H1 (cell line): ENCODE measurements around the gene PRR7. TPM values are rescaled to one million over a fixed set of nuclear protein-coding genes. Genes with fewer than 3 reads are reported as not detected.

ENCODE experiments used
- CTCF ChIA-PET: fragments of 300-600 bp; sonication (Branson Sonifier 250); formaldehyde crosslinking; loops from one replicate; lab custom pipeline; 2021; ENCODE audit not compliant: partially characterized antibody; lab: Charles Lee
- POLR2A ChIA-PET: fragments of 300-600 bp; sonication (Branson Sonifier 250); formaldehyde crosslinking; loops from one replicate; lab custom pipeline; 2021; ENCODE audit warnings: inconsistent platforms; ENCODE audit not compliant: partially characterized antibody; lab: Charles Lee
- DNase-seq, 2 experiments: peaks; one replicate each; pipeline versions ENCODE4 v3.0.0 to v3.0.0-alpha.2; 2010 to 2022; ENCODE audit warnings: low spot score in 2 of 2, low read depth in 1 of 2, mixed read lengths in 1 of 2
- FAIRE-seq: peaks from 2 replicates; lab custom pipeline; 2011; peaks lifted over from hg19 to GRCh38; lab: Jason Lieb, UNC
- H2AFZ ChIP-seq: 2 replicates; pipeline ENCODE4 v1.8.1; 2012; ENCODE audit warnings: low read length, inconsistent platforms
- H2AK5ac ChIP-seq: 2 replicates; pipeline ENCODE4 v1.6.1; 2013; ENCODE audit warnings: low read depth, low read length
- H2BK120ac ChIP-seq: replicated peaks from 2 replicates; pipeline ENCODE3; 2013; ENCODE audit warnings: low read depth, low read length, inconsistent platforms
- H2BK12ac ChIP-seq: 2 replicates; pipeline ENCODE4 v1.6.1; 2013; ENCODE audit warnings: low read depth, low read length
- H2BK15ac ChIP-seq: 2 replicates; pipeline ENCODE4 v1.6.1; 2013; ENCODE audit warnings: low read length
- H2BK20ac ChIP-seq: 2 replicates; pipeline ENCODE4 v1.6.1; 2013; ENCODE audit warnings: low read length
- H2BK5ac ChIP-seq: 2 replicates; pipeline ENCODE4 v1.6.1; 2013; ENCODE audit warnings: low read depth, low read length
- H3K14ac ChIP-seq: 2 replicates; pipeline ENCODE4 v1.6.1; 2013; ENCODE audit warnings: inconsistent platforms; ENCODE audit not compliant: insufficient read length
- H3K18ac ChIP-seq: 2 replicates; pipeline ENCODE4 v1.6.1; 2013; ENCODE audit warnings: low read length; ENCODE audit errors: extremely low read depth
- H3K23ac ChIP-seq: 2 replicates; pipeline ENCODE4 v1.6.1; 2013; ENCODE audit warnings: inconsistent platforms; ENCODE audit not compliant: insufficient read length
- H3K23me2 ChIP-seq: 2 replicates; pipeline ENCODE4 v1.6.1; 2013; ENCODE audit warnings: low read depth, low read length
- H3K27ac ChIP-seq: 2 replicates; pipeline ENCODE4 v1.6.1; 2011; ENCODE audit warnings: low read depth, low read length, inconsistent platforms
- H3K27me3 ChIP-seq, 4 experiments: replicated peaks in 1 of 4; 1 replicate in 1 of 4; 2 replicates in 3 of 4; pipeline versions ENCODE4 v1.6.1 to v1.8.1; 2011 to 2013; ENCODE audit warnings: low read length in 3 of 4, mild to moderate bottlenecking in 3 of 4, inconsistent platforms in 2 of 4, mixed read lengths in 2 of 4, moderate library complexity in 1 of 4; ENCODE audit not compliant: control insufficient read depth in 3 of 4, insufficient read depth in 3 of 4; ENCODE audit errors: extremely low read depth in 1 of 4
- H3K36me3 ChIP-seq, 4 experiments: 2 replicates each; pipeline versions ENCODE4 v1.6.1 to v1.8.1; 2011 to 2013; ENCODE audit warnings: mild to moderate bottlenecking in 4 of 4, low read length in 3 of 4, moderate library complexity in 2 of 4, control low read depth in 1 of 4, inconsistent platforms in 1 of 4; ENCODE audit not compliant: insufficient read depth in 4 of 4, control insufficient read depth in 2 of 4
- H3K4ac ChIP-seq: replicated peaks from 2 replicates; pipeline ENCODE3; 2013; ENCODE audit warnings: low read length, low read depth, mixed read lengths, inconsistent platforms; ENCODE audit not compliant: insufficient read length
- H3K4me1 ChIP-seq, 4 experiments: replicated peaks in 1 of 4; 1 replicate in 1 of 4; 2 replicates in 3 of 4; pipeline versions ENCODE4 v1.6.1 to v1.8.1; 2011 to 2013; ENCODE audit warnings: low read length in 3 of 4, inconsistent platforms in 2 of 4, mixed read lengths in 1 of 4; ENCODE audit not compliant: insufficient read depth in 4 of 4, control insufficient read depth in 3 of 4
- H3K4me2 ChIP-seq, 2 experiments: 2 replicates each; pipeline versions ENCODE4 v1.6.1 to v1.8.1; 2011 to 2013; ENCODE audit warnings: low read depth in 2 of 2, low read length in 2 of 2, control low read depth in 1 of 2, inconsistent platforms in 1 of 2, mild to moderate bottlenecking in 1 of 2; ENCODE audit not compliant: insufficient read depth in 1 of 2
- H3K4me3 ChIP-seq, 4 experiments: fragments of 200-600, 300-600 bp in 1 of 4; sonication (generic), shearing (Covaris generic), sonication (Bioruptor Twin) in 1 of 4; 2 replicates each; pipeline versions ENCODE4 v1.5.1 to v1.8.1; 2011 to 2016; ENCODE audit warnings: low read length in 4 of 4, low read depth in 3 of 4, control low read depth in 2 of 4, inconsistent platforms in 2 of 4, mild to moderate bottlenecking in 2 of 4, mixed read lengths in 1 of 4, moderate library complexity in 1 of 4; ENCODE audit not compliant: insufficient read depth in 2 of 4; ENCODE audit errors: extremely low read depth in 1 of 4
- H3K56ac ChIP-seq: replicated peaks from 2 replicates; pipeline ENCODE3; 2013; ENCODE audit warnings: low read depth, mild to moderate bottlenecking, mixed read lengths, low read length, inconsistent platforms; ENCODE audit not compliant: insufficient read length
- H3K79me1 ChIP-seq: 2 replicates; pipeline ENCODE4 v1.6.1; 2013; ENCODE audit warnings: low read depth, low read length, control low read depth
- H3K79me2 ChIP-seq, 2 experiments: 2 replicates each; pipeline versions ENCODE4 v1.6.1 to v1.8.1; 2012 to 2013; ENCODE audit warnings: low read length in 2 of 2, mild to moderate bottlenecking in 2 of 2, inconsistent platforms in 1 of 2; ENCODE audit not compliant: insufficient read depth in 2 of 2, control insufficient read depth in 1 of 2
- H3K9ac ChIP-seq, 4 experiments: replicated peaks in 1 of 4; 1 replicate in 1 of 4; 2 replicates in 3 of 4; pipeline versions ENCODE4 v1.6.1 to v1.8.1; 2011 to 2013; ENCODE audit warnings: low read depth in 3 of 4, low read length in 3 of 4, control low read depth in 2 of 4, mild to moderate bottlenecking in 2 of 4, moderate library complexity in 2 of 4, inconsistent platforms in 1 of 4; ENCODE audit errors: extremely low read depth in 1 of 4
- H3K9me3 ChIP-seq, 2 experiments: 2 replicates each; pipeline versions ENCODE4 v1.6.1 to v1.8.1; 2012 to 2013; ENCODE audit warnings: mild to moderate bottlenecking in 2 of 2, moderate library complexity in 2 of 2, control low read depth in 1 of 2, inconsistent platforms in 1 of 2, low read depth in 1 of 2, low read length in 1 of 2, mixed read lengths in 1 of 2; ENCODE audit not compliant: insufficient read depth in 2 of 2
- H4K20me1 ChIP-seq, 2 experiments: replicated peaks in 1 of 2; 2 replicates each; pipeline versions ENCODE3 to v1.8.1; 2011 to 2013; ENCODE audit warnings: inconsistent platforms in 2 of 2, low read length in 2 of 2, mild to moderate bottlenecking in 1 of 2; ENCODE audit not compliant: insufficient read depth in 2 of 2, control insufficient read depth in 1 of 2
- H4K5ac ChIP-seq: 2 replicates; pipeline ENCODE4 v1.6.1; 2013; ENCODE audit warnings: low read length, low read depth, mixed read lengths, inconsistent platforms; ENCODE audit not compliant: insufficient read length
- H4K8ac ChIP-seq: 2 replicates; pipeline ENCODE4 v1.8.0; 2013; ENCODE audit warnings: mild to moderate bottlenecking, moderate library complexity, low read length, inconsistent platforms; ENCODE audit not compliant: insufficient read depth; ENCODE audit errors: extremely low read depth
- H4K91ac ChIP-seq: replicated peaks from 2 replicates; pipeline ENCODE3; 2013; ENCODE audit warnings: low read length, mixed read lengths, inconsistent platforms; ENCODE audit not compliant: insufficient read length
- CHD2 ChIP-seq: IDR thresholded peaks from 2 replicates; pipeline ENCODE4 v1.6.1; 2012; ENCODE audit warnings: low read length, improper control_type of control experiment
- CREB1 ChIP-seq: IDR thresholded peaks from 2 replicates; pipeline ENCODE4 v1.6.1; 2012; ENCODE audit warnings: inconsistent platforms
- GTF2F1 ChIP-seq: IDR thresholded peaks from 2 replicates; pipeline ENCODE4 v1.6.1; 2012; ENCODE audit warnings: low read depth, low read length, improper control_type of control experiment, borderline replicate concordance
- JUND ChIP-seq: IDR thresholded peaks from 2 replicates; pipeline ENCODE4 v1.6.1; 2011; ENCODE audit warnings: mild to moderate bottlenecking, improper control_type of control experiment, low read length
- KDM1A ChIP-seq: fragments of 200-600, 300-600 bp; sonication (generic); IDR thresholded peaks from 2 replicates; pipeline ENCODE4 v1.7.1; 2016; ENCODE audit warnings: mild to moderate bottlenecking, low read length, borderline replicate concordance
- KDM5A ChIP-seq: fragments of 200-600 bp; IDR thresholded peaks from 2 replicates; pipeline ENCODE4 v1.7.1; 2012; ENCODE audit warnings: mild to moderate bottlenecking, low read length, inconsistent platforms, mixed read lengths
- MAFK ChIP-seq: IDR thresholded peaks from 2 replicates; pipeline ENCODE4 v1.6.1; 2012; ENCODE audit warnings: low read depth, mild to moderate bottlenecking, improper control_type of control experiment, low read length
- NANOG ChIP-seq: IDR thresholded peaks from 2 replicates; pipeline ENCODE4 v1.6.1; 2011; ENCODE audit warnings: low read length, low read depth, mild to moderate bottlenecking, inconsistent platforms; ENCODE audit not compliant: insufficient read depth, poor library complexity, severe bottlenecking
- NRF1 ChIP-seq: IDR thresholded peaks from 2 replicates; pipeline ENCODE4 v1.6.1; 2011; ENCODE audit warnings: mild to moderate bottlenecking, low read depth, low read length, improper control_type of control experiment
- POLR2AphosphoS5 ChIP-seq: IDR thresholded peaks from 2 replicates; pipeline ENCODE4 v1.6.1; 2011; ENCODE audit warnings: low read depth, low read length
- SIN3A ChIP-seq, 2 experiments: IDR thresholded peaks in 1 of 2; conservative IDR thresholded peaks in 1 of 2; 2 replicates each; pipeline ENCODE4 v1.6.1; 2011 to 2012; ENCODE audit warnings: low read length in 2 of 2, improper control_type of control experiment in 1 of 2, low read depth in 1 of 2, mild to moderate bottlenecking in 1 of 2
- TEAD4 ChIP-seq: IDR thresholded peaks from 2 replicates; pipeline ENCODE4 v1.6.1; 2012; ENCODE audit warnings: low read depth, low read length, inconsistent platforms, mixed read lengths
- YY1 ChIP-seq: IDR thresholded peaks from 2 replicates; pipeline ENCODE4 v1.6.1; 2011; ENCODE audit warnings: low read depth, mild to moderate bottlenecking, low read length
- WGBS, 2 experiments: shearing (Covaris generic) in 1 of 2; methylation state at CpG; one replicate each; pipeline versions ENCODE4 v1.1.6 to v1.1.7; 2013 to 2015; ENCODE audit warnings: low lambda C conversion rate in 2 of 2, mixed read lengths in 2 of 2, inconsistent platforms in 1 of 2, low coverage in 1 of 2, missing lambda C conversion rate in 1 of 2; ENCODE audit not compliant: insufficient replicate concordance in 2 of 2, insufficient coverage in 1 of 2, insufficient read length in 1 of 2; ENCODE audit errors: extremely low coverage in 1 of 2, missing lambda C conversion rate in 1 of 2; 5-methylcytosine and 5-hydroxymethylcytosine counted together
- polyA plus RNA-seq, 7 experiments: library from polyadenylated mRNA; depleted of rRNA in 3 of 7; stranded (reverse) in 5 of 7; unstranded in 2 of 7; fragments of >200 nt in 5 of 7; fragments of 200-250 nt in 2 of 7; gene quantifications; 1 replicate in 5 of 7; 2 replicates in 1 of 7; 4 replicates in 1 of 7; pipeline versions ENCODE4 v1.2.1 to v1.2.3, GENCODE V29; 2011 to 2013; ENCODE audit warnings: missing spikeins in 2 of 7, mixed read lengths in 2 of 7
- total RNA-seq: library from RNA; stranded (reverse); fragmentation: NEBNext Ultra II Directional; extraction: Animal tissue kit (Norgen Biotek cat#: 25700); gene quantifications from 2 replicates; pipeline ENCODE4 v1.2.1, GENCODE V29; 2021

The PRR7 gene
- total and polyA plus RNA-seq, 2 of the 8 experiments (the other 6 are each of a cell fraction or from before 2014, with no cell fraction given) = 8.0 to 11.8 TPM

DNA sequence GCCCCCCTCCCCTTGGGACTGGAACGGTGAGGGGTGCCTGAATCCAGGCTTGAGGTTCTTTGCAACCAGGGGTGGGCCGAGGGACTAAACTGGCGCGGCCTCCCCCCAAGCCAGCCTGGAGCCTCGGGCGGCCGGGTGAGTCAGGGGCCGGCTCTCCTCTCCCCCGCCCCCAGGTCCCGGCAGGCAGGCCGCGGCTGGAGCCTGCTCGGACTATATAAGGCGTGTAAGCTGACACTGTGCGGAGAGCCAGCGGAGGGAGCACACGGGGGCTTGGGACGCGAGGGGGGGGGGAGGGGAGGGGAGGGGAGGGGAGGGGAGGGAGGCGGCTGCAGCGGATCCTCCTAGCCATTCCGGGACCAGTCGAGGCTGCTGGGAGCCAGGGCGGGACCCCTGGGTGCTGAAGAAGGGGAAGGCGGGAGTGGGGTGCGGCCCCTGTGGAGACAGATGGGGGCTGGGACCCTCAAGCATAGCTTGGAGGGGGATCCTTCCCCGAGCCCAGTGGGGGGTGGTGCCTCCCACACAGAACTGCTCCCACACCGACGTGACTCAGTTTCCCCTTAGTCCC lies 50.2 kb downstream of the PRR7 start:
- Histone ChIP-seq H3K27me3 (peaks cover 2 to 12% (median 11%) of the 10 kb centered on the region in 4 experiments; a peak in 6 of 7 replicates), H3K4me1 (peaks cover 0 to 31% (median 27%) of the 10 kb centered on the region in 4 experiments; a peak in 6 of 7 replicates), H2BK12ac (no peak overlapping the region), H3K23me2 (peaks cover 10% of the 10 kb centered on the region), H3K36me3 (peaks cover 0 to 6% (median 5%) of the 10 kb centered on the region in 4 experiments; a peak in 4 of 8 replicates), H2AFZ (no peak overlapping the region), H4K20me1 (peaks cover 3 to 4% of the 10 kb centered on the region in 2 experiments), H2BK20ac (no peak overlapping the region), H2BK15ac (no peak overlapping the region; the same call in 1 of the 2 replicates), H4K8ac (peak overlapping the region; percentile 91), H3K4me3 (peak overlapping the region; percentile 61 to 83 (median 68)), H3K9ac (peak overlapping the region; percentile 46 to 93 (median 84)), H3K4me2 (peak overlapping the region; percentile 88 to 91), H2AK5ac (no peak overlapping the region), H3K4ac (peak overlapping the region; percentile 93), H3K14ac (no peak overlapping the region), H3K23ac (no peak overlapping the region), H3K79me2 (peaks cover 0 to 8% of the 10 kb centered on the region in 2 experiments; a peak in 1 of 4 replicates), H3K56ac (peak overlapping the region; percentile 70), H3K27ac (peak overlapping the region; percentile 98), H2BK120ac (no peak overlapping the region), H3K9me3 (no peaks in the 10 kb centered on the region), H4K5ac (peak overlapping the region; percentile 89), H3K79me1 (no peaks in the 10 kb centered on the region; the same call in 1 of the 2 replicates), H4K91ac (peak overlapping the region; percentile 88), H2BK5ac (peak overlapping the region; percentile 91; the same call in 1 of the 2 replicates), H3K18ac (peak overlapping the region; percentile 91)
- ChIA-PET POLR2A (interaction anchor here (0.6 to 67.5 kb wide), 20 partner anchors 17 to 196 kb away, joined by 3 to 3349 read pairs (median 4); partner anchors contain the start of genes B4GALT7, DBN1, DDX41 and DOK3), CTCF (interaction anchor here (0.6 to 20.8 kb wide), 13 partner anchors 7 to 388 kb away, joined by 3 to 306 read pairs (median 9); partner anchors contain the start of genes DDX41, DOK3 and PDLIM7)
- WGBS, 2 experiments = 1% methylated on average over 14 of the region's 29 CpGs; no CpG with 5 or more reads in 1 of the 2 experiments
- no peak for FAIRE-seq
- peak in 1 of 2 experiments; percentile 83 for DNase-seq
- TF ChIP-seq NRF1 (no peak), CREB1 (0 out of 2 replicates have a peak, but pooled peaks have one; percentile 9), POLR2AphosphoS5 (peak; percentile 11), GTF2F1 (no peak), JUND (0 out of 2 replicates have a peak, but pooled peaks have one; percentile 8), CHD2 (no peak), TEAD4 (no peak), YY1 (no peak), SIN3A (conservative IDR thresholded peaks at IDR 0.05 in 1 of 2, IDR thresholded peaks at IDR 0.05 in 1 of 2; ENCODE audit: low read depth in 1 of 2, low read length in 2 of 2) (no peak), KDM1A (no peak), MAFK (no peak), NANOG (no peak), KDM5A (no peak)
